HL-60/S4 (cell line): ENCODE results near the gene NEK2.
"Not testable (repeated sequence)": the region's sequence is repeated elsewhere in the genome, so short reads cannot be mapped to it uniquely, and the experiment has no call there.

Experiments used
- in situ Hi-C: fragments of 300-500 bp; cut with MboI; formaldehyde crosslinking; loops from 2 replicates; pipeline ENCODE4 v1.14.3; 2022; ENCODE audit warnings: low sequenced_read_pairs

Gene NEK2

GRCh38 chr1:211675230-211676105 lies at the start of gene NEK2:
Gene NEK2, minus strand, starts transcription at chr1:211675621. Its CDS starts 142 bp downstream, at chr1:211675479.
- in situ Hi-C loops = loop anchor here (25.0 kb wide), 3 partner anchors 362 to 1312 kb away; partner anchors contain the start of genes DTL and INTS7

GRCh38 chr1:211724687-211725196 lies 49.3 kb upstream of the NEK2 start:
- in situ Hi-C loops = no loop called here

GRCh38 chr1:211723273-211723672 lies 47.9 kb upstream of the NEK2 start:
- in situ Hi-C loops = no loop called here

DNA sequence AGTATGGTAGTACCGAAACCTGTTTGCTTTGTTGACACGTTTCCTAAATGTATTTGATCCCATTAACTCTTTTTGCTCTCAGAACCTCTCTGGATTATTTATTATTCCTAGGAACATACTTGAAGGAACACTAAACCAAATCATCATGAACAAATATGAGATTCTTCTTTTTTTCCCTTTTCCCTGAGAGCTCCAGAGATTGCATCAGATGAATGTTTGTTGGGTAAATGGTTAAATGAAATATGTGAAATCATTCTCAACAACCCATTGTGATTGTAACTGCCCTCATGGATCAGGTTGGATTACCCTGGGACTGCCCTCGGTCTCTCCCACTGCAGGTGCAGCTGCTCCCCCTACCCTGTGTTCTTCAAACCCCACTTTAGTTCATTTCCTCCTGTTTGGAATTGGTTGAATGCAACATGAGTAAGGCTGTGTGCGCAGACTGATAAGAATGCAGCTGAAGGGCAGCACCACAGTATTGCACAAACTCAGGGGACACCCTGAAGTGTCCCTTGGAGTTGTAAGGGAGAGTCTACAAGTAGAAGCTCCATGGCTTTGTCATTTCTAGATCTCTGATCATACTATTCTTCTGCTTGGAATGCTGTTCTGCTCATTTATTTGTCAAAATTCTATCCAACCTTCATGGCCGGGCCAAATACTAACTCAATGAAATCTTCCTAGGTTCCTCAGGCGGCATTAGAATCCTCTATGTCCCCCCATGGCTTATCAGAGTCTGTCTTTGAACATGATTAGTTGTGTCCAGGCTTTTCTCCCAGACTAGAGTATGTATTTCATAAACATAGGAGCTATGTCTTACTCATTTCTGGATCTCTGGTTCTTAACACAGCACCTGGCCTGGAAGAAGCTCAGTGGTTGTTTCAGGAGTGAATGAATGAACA lies 47.1 kb upstream of the NEK2 start:
- in situ Hi-C loops = no loop called here

DNA sequence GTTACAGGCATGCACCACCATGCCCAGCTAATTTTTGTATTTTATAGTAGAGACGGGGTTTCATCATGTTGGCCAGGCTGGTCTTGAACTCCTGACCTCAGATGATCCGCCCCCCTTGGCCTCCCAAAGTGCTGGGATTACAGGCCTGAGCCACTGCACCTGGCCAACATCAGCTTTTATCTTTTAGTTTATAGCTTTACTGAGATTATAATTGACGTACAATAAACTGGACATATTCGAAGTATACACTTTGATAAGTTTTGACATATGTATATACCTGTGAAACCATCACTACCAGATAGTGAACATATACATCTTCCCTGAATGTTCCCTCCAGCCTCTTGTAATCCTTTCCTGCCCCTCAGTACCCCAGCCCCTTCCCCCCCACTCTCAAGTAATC lies 41.1 kb upstream of the NEK2 start:
- in situ Hi-C loops = not testable (repeated sequence)

DNA sequence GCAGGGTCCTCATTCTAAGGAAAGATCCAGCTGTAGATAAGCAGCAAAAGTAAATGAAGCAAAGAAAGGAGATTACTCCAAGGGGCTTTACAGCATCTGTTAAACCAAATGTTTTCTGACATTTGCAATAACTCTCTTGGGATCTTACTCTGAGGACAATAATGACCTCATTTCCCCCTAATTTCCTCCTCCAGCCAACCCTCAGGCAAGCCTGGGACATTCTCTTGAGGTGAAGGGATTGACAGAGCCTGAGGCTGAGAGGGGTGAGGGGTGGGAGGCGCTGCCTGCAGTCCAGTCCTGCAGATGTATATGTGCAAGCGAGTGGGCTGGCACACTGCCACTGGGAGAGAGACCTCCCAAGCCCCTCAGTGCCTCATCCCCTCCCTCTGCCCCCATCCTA lies 40.5 kb upstream of the NEK2 start:
- in situ Hi-C loops = no loop called here

- in situ Hi-C loops = no loop called here
Measured at GRCh38 chr1:211714154-211714553, 38.7 kb upstream of the NEK2 start.

GRCh38 chr1:211713231-211713630 lies 37.8 kb upstream of the NEK2 start:
- in situ Hi-C loops = no loop called here

GRCh38 chr1:211711315-211711705 lies 35.9 kb upstream of the NEK2 start:
- in situ Hi-C loops = no loop called here

- in situ Hi-C loops = no loop called here
Measured at GRCh38 chr1:211710566-211711314, 35.3 kb upstream of the NEK2 start.

- in situ Hi-C loops = no loop called here
Measured at GRCh38 chr1:211708926-211709325, 33.5 kb upstream of the NEK2 start.

GRCh38 chr1:211708006-211708405 lies 32.6 kb upstream of the NEK2 start:
- in situ Hi-C loops = no loop called here

DNA sequence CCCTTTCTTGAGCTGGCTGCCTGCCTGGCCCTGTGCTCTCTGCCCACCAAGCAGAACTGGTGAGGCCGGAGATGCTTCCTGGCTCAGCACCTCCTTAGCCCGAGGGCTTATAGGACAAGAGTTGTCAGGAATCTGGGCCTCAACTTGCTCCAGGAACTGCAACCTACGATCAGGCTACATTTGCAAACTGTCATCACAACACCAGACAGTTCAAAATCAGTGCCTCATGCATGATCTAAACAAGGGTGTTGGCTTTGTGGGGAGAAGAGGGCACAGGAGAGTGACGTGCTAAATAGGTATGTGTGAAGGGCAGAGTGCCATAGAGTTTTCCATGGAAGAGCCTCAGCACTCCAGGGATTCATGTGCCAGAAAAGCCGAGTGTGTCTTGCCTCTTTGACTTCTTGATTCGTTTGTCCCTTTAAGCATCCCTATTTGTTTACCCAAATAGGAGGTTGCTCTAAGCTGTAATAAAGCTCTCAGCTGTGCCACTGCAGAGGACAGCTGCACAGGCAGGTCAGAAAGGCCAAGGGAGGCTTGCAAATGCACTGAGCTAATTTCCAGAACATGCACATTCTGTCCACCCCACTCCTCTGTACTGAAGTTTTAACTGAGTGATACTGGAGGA lies 30.2 kb upstream of the NEK2 start:
- in situ Hi-C loops = no loop called here

- in situ Hi-C loops = no loop called here
Measured at GRCh38 chr1:211704543-211704942, 29.1 kb upstream of the NEK2 start.

DNA sequence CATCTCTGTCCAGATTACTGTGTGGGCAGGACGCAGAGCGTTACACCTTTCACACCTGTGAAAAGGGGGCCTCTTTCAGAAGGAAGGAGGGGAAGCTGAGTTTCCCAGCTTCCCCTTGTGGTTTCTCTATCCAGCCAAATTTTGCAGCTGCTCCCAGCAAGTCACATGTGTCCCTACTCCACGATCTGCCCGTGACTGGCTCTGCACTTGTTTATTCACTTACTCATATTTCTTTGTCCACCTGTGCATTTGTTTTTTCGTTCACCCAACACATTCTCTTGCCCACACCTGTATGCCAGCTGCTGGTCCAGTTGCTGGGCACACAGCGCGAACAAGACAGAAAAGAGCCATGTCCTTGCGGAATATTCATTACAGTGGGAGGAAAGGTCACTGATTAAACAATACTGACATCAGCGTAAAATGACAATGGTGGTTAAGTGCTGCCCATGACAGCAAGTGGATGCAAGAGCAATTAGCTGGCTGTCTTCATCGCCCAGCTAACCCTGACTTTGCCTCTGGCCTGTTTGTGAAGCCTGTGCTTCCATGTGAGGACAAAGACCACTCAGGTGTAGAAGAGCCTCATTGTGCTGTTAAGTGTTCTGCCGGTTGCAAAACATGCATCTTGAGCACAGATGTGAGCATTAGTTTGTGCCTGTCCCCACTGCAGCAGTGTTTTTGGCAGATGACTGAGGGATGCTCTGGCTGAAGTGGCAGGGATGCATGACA lies 28.6 kb upstream of the NEK2 start:
- in situ Hi-C loops = no loop called here

- in situ Hi-C loops = no loop called here
Measured at GRCh38 chr1:211701733-211702132, 26.3 kb upstream of the NEK2 start.

DNA sequence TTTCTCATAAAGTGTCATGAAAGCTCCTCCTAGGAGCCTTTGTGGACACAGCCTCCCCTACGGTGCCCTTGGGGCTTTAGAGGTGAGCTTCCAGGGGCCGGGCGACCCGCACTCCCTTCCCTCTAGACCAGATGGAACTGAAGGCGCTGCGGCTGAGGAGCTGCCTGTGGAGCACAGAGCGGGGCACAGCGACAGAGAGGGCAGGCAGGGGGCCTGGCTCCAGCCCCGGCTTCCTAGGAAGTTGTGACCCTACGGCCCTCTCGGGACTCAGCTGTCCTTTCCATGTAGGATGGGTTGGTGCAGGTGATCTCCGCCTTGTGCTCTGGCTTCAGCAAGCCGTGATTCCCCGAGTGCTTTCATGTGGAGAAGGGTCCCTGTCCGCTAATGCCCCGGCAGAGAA lies 23.6 kb upstream of the NEK2 start:
- in situ Hi-C loops = loop anchor here (5.0 to 25.0 kb wide), 4 partner anchors 338 to 1288 kb away; partner anchors contain the start of genes DTL and INTS7

GRCh38 chr1:211698161-211699026 lies 23.0 kb upstream of the NEK2 start:
- in situ Hi-C loops = loop anchor here (5.0 to 25.0 kb wide), 4 partner anchors 339 to 1289 kb away; partner anchors contain the start of genes DTL and INTS7
